ENCODE measurements around the gene TRIO. TPM values are rescaled to one million over a fixed set of nuclear protein-coding genes. Genes with fewer than 3 reads are reported as not detected.

Gene TRIO
- total and polyA plus RNA-seq, 2 of the 8 experiments (the other 6 are each of a cell fraction or from before 2014, with no cell fraction given) = 35.1 to 69.1 TPM

GRCh38 chr5:14254686-14255085 is 111.5 kb downstream of the TRIO start:
- Histone ChIP-seq H3K9ac (replicated peaks in 1 of 4; ENCODE audit: extremely low read depth in 1 of 4, low read depth in 3 of 4, low read length in 3 of 4) (no peak overlapping the region), H2AFZ (ENCODE audit: low read length) (no peak overlapping the region), H3K23ac (ENCODE audit: insufficient read length) (no peak overlapping the region), H3K4ac (replicated peaks; ENCODE audit: insufficient read length, low read depth, low read length) (no peak overlapping the region), H2BK15ac (ENCODE audit: low read length) (no peak overlapping the region), H4K91ac (replicated peaks; ENCODE audit: insufficient read length, low read length) (no peak overlapping the region), H4K8ac (ENCODE audit: extremely low read depth, insufficient read depth, low read length) (no peak overlapping the region), H3K79me2 (ENCODE audit: control insufficient read depth in 1 of 2, insufficient read depth in 2 of 2, low read length in 2 of 2) (peaks cover 11 to 90% of the 10 kb centered on the region in 2 experiments), H4K20me1 (replicated peaks in 1 of 2; ENCODE audit: control insufficient read depth in 1 of 2, insufficient read depth in 2 of 2, low read length in 2 of 2) (peaks cover 2 to 11% of the 10 kb centered on the region in 2 experiments), H4K5ac (ENCODE audit: insufficient read length, low read depth, low read length) (no peak overlapping the region), H2BK120ac (replicated peaks; ENCODE audit: low read depth, low read length) (no peak overlapping the region), H3K4me3 (ENCODE audit: extremely low read depth in 1 of 4, insufficient read depth in 2 of 4, low read depth in 3 of 4, low read length in 4 of 4) (no peak overlapping the region), H3K23me2 (ENCODE audit: low read depth, low read length) (no peaks in the 10 kb centered on the region), H3K36me3 (ENCODE audit: control insufficient read depth in 2 of 4, insufficient read depth in 4 of 4, low read length in 3 of 4) (no peaks in the 10 kb centered on the region), H3K56ac (replicated peaks; ENCODE audit: insufficient read length, low read depth, low read length) (no peak overlapping the region), H3K27ac (ENCODE audit: low read depth, low read length) (no peak overlapping the region), H2AK5ac (ENCODE audit: low read depth, low read length) (no peak overlapping the region), H3K79me1 (ENCODE audit: low read depth, low read length) (peaks cover 17% of the 10 kb centered on the region), H3K14ac (ENCODE audit: insufficient read length) (no peak overlapping the region), H2BK20ac (ENCODE audit: low read length) (no peak overlapping the region), H3K4me1 (replicated peaks in 1 of 4; ENCODE audit: control insufficient read depth in 3 of 4, insufficient read depth in 4 of 4, low read length in 3 of 4) (peaks cover 16 to 41% (median 30%) of the 10 kb centered on the region in 4 experiments), H2BK12ac (ENCODE audit: low read depth, low read length) (no peak overlapping the region), H3K4me2 (ENCODE audit: insufficient read depth in 1 of 2, low read depth in 2 of 2, low read length in 2 of 2) (no peak overlapping the region), H3K18ac (ENCODE audit: extremely low read depth, low read length) (no peak overlapping the region), H3K9me3 (ENCODE audit: insufficient read depth in 2 of 2, low read depth in 1 of 2, low read length in 1 of 2) (peaks cover 0 to 4% of the 10 kb centered on the region in 2 experiments; a peak in 1 of 4 replicates), H3K27me3 (replicated peaks in 1 of 4; ENCODE audit: control insufficient read depth in 3 of 4, extremely low read depth in 1 of 4, insufficient read depth in 3 of 4, low read length in 3 of 4) (no peaks in the 10 kb centered on the region), H2BK5ac (ENCODE audit: low read depth, low read length) (no peak overlapping the region)
- POLR2A ChIA-PET (ENCODE audit: partially characterized antibody) = no interaction called here
- FAIRE-seq (no peak), DNase-seq (ENCODE audit: low read depth in 1 of 2, low spot score in 2 of 2) (no peak)
- CTCF ChIA-PET (ENCODE audit: partially characterized antibody) = no interaction called here
- 97% methylated on average over 2 of the region's 2 CpGs; no CpG with 5 or more reads in 1 of the 2 experiments for WGBS, 2 experiments (ENCODE audit: extremely low coverage in 1 of 2, insufficient coverage in 1 of 2, insufficient read length in 1 of 2, insufficient replicate concordance in 2 of 2, low coverage in 1 of 2, low lambda C conversion rate in 2 of 2, missing lambda C conversion rate in 1 of 2)
- TF ChIP-seq CREB1 (IDR thresholded peaks at IDR 0.05) (no peak), CHD1 (IDR thresholded peaks at IDR 0.05; ENCODE audit: low read depth, low read length) (no peak), NANOG (IDR thresholded peaks at IDR 0.05; ENCODE audit: insufficient read depth, low read depth, low read length, poor library complexity, severe bottlenecking) (no peak), ATF3 (IDR thresholded peaks at IDR 0.05; ENCODE audit: insufficient read depth, low read depth, low read length) (no peak), RFX5 (IDR thresholded peaks at IDR 0.05; ENCODE audit: borderline replicate concordance, low read depth, low read length) (no peak), MAX (IDR thresholded peaks at IDR 0.05) (no peak), POLR2AphosphoS5 (IDR thresholded peaks at IDR 0.05; ENCODE audit: low read depth, low read length) (no peak), CBX5 (IDR thresholded peaks at IDR 0.05; ENCODE audit: low read depth, low read length) (no peak), CEBPB (IDR thresholded peaks at IDR 0.05; ENCODE audit: low read depth, low read length) (no peak), SUZ12 (IDR thresholded peaks at IDR 0.05; ENCODE audit: low read length) (no peak), KDM1A (IDR thresholded peaks at IDR 0.05; ENCODE audit: borderline replicate concordance, low read length) (no peak), BRCA1 (IDR thresholded peaks at IDR 0.05; ENCODE audit: low read depth, low read length) (no peak), SP1 (IDR thresholded peaks at IDR 0.05; ENCODE audit: low read depth, low read length) (no peak), TBP (IDR thresholded peaks at IDR 0.05; ENCODE audit: low read depth, low read length) (no peak), RNF2 (IDR thresholded peaks at IDR 0.05; ENCODE audit: borderline replicate concordance, low read depth, low read length, missing control alignments, poor library complexity, severe bottlenecking) (no peak)
